Stimulated activated CD8-positive, alpha-beta memory T cell treated with anti-CD3 and anti-CD28 coated beads, Interleukin-15, amount 100 ng/mL, for 1 hour (primary cell): ENCODE data around the gene ABHD4.
"Not testable (repeated sequence)": the region's sequence is repeated elsewhere in the genome, so short reads cannot be mapped to it uniquely, and the experiment has no call there.

Experiments used
- DNase-seq: peaks from one replicate; pipeline ENCODE4 v3.0.0-alpha.2; 2020; ENCODE audit warnings: low read depth

ABHD4 gene

GRCh38 chr14:22561661-22562579 lies 36.2 kb upstream of the ABHD4 start:
- no peak for DNase-seq

- no peak for DNase-seq
Observed at GRCh38 chr14:22563987-22564386, 34.1 kb upstream of the ABHD4 start.

DNA sequence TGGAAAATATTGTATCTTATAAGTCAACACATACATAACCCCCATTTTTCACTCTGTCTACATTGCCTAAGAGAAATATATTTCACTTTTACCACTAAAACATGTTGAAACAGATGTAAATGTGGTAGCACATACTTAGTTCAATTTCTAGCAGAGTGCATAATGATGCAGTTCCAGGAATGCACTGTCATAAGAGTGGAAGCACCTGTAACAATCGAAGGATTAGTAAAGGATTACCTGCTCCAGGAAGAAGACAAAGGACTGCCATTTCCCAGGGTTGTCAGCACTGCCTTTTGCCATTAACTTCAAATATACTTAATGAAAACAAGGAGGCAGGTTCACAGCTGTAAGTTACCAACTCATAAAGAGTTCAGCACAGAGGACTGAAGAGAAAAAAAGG lies 33.6 kb upstream of the ABHD4 start:
- DNase-seq: no peak

- DNase-seq: no peak
Observed at GRCh38 chr14:22565391-22565945, 32.6 kb upstream of the ABHD4 start.

- not testable (repeated sequence) for DNase-seq
Observed at GRCh38 chr14:22566266-22566665, 31.8 kb upstream of the ABHD4 start.

DNA sequence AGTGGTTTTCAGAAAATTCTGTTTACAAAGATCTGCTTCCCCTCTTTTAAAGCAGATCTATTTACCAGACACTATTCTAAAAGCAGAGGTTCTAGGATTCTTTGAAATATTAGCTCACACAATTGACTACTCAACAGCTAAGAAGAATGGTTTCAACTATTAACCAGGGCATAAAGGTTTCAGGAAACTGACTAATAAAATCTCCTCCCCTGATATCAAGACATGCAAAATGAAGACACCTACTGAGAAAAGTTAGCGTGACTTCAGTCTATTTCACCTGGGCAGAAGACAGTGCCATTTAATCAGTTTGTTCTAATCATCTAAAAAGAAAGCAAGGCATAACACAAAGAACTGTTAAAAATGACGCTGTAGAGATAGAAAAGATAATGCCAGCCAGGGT lies 31.3 kb upstream of the ABHD4 start:
- DNase-seq: no peak

GRCh38 chr14:22567437-22567836 lies 30.7 kb upstream of the ABHD4 start:
- DNase-seq: no peak

DNA sequence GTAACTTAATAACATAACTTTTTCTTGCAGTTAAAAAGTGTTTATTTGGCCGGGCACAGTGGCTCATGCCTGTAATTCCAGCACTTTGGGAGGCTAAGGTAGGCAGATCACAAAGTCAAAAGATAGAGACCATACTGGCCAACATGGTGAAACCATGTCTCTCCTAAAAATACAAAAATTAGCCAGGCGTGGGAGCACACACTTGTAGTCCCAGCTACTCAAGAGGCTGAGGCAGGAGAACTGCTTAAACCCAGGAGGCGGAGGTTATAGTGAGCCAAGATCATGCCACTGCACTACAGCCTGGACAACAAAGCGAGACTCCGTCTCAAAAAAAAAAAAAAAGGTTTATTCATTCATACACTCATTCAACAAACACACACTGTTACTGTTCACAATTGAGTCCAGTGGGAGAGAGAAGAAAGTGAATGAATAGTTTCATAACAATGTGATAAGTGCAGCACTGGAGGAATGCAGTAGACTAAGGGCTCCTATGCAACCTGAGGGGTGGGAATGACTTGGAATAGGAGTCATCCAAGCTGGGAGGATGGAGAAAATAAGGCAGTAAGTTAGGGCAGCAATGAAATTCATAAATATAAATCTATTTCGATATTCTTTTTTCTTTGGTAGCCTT lies 28.9 kb upstream of the ABHD4 start:
- no peak for DNase-seq

GRCh38 chr14:22569737-22570131 lies 28.4 kb upstream of the ABHD4 start:
- DNase-seq: no peak

DNA sequence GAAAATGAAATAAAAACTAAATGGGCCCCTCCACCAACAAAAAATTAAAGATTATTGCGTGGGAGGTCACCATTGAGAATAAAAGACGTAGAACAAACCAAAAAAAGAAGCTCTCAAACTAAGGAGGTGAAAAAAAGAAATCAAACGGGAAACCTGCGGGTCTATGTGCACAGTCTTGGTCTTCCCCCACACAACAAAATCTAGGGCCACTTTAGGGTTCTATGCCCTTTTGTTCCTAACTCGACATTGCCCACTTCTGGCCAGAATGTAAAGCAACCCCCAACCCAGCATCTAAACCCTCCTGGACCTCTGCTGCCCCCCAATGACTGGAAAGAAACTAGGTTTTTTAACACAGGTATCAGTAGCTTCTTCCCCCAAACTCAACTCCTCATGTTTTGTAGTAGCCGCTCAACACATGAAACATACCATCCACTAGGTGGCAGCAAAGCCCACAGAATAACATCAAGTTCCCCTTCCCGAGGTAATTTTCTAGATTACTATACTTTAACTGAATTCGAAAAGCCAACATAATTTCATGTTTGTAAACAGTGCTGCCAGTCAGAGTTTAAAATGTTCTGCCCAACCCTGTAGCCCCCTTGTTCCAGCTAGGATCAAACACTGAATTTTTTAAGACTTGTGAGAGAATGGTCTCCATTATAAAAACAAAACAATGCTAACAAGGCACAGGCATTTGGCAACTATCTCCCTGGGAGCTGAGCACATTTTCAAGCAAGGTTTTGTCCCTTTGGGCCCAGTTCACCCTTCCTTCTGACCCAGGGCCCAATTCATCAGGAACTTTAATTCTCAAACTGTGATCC lies 27.8 kb upstream of the ABHD4 start:
- DNase-seq: peak; percentile 65

DNA sequence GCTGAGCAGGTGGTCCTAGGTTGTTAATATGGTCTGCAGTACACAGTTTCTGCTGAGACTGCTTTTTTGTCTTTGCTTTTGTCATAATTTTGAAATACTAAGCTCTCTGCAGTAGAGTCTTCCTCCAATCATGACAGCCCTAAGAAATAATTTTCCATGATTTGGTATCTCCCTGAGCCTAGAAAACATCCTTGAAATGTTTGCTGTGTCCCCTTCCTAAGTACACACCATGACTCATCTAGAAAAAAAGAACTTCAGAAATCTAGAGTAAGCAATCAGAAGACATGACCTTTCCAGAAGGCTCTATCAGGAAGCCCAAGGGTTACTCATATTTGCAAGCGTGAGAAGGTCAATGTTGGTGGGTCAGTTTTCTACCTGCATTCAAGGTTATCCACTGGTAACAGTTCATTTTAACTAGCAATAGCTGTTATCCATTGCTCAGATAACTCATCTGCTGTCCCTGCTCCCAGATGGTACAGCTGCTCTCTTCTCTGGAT lies 25.5 kb upstream of the ABHD4 start:
- no peak for DNase-seq

GRCh38 chr14:22573804-22574203 lies 24.3 kb upstream of the ABHD4 start:
- no peak for DNase-seq

- DNase-seq: no peak
Observed at GRCh38 chr14:22577334-22577908, 20.7 kb upstream of the ABHD4 start.

DNA sequence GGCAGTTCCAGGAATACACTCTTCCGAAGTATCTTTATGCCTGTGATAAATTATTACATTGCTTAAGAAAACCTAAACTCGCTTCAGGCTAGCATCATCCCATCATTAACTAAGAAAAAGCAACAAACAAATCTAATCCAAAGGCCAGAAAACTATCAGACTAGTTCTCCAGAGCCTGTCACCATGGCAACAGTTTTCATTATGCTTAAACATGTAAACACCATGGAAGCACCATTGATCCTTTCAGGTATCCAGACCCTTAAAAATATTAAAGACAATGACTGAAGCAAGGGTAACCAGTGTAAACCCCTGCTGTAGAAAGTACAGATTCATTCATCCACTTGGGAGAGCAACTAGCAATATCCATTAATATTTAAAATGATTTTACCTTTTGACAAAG lies 18.9 kb upstream of the ABHD4 start:
- no peak for DNase-seq

DNA sequence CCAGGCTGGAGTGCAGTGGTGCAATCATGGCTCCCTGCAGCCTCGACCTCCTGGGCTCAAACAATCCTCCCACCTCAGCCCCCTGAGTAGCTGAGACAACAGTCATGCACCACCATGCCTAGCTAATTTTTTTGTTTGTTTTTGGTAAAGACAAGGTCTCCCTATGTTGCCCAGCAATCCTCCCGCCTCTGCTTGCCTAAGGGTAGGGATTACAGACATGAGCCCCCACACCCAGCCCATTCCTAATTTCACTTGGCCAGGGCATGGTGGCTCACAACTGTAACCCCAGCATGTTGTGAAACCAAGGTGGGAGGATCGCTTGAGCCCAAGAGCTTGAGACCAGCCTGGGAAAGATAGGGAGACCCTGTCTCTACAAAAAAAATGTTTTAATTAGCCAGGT lies 18.2 kb upstream of the ABHD4 start:
- no peak for DNase-seq

DNA sequence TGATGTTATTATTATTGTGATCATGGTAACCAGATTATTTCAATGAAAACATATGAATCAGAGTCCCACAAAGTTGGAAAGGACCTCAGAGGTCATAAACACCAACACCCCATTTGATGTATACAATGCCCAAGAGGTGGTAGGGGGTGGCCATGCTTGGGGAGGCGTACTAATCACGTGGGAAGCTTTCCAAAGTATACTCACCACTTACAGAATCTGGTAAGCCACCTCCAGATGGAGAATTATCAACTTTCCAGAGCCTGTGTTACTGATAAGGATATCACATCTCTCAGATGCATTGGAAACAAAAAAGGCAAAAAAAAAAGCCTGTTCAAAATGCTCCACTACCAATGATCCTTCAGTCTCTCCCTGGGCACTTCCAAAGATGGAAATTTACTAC lies 17.5 kb upstream of the ABHD4 start:
- DNase-seq: no peak

- DNase-seq: no peak
Observed at GRCh38 chr14:22583994-22584393, 14.1 kb upstream of the ABHD4 start.

DNA sequence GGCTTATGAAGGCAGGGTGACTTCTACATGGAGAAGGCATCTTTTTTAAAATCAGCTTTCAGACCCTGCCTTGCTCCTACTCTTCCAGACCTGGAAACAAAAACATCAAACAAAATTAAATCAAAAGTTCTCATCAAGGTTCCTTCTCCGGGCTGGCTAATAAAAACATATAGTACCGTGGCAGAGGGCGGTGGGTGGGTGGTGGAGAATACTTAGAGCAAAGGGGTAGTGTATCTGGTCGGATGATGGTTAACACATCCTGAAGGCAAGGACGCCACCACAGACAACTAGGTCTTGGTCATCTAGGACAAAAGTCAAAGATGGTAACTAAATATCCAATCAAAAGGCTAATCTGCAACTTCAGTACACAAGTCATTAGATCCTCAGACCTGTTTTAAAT lies 10.9 kb upstream of the ABHD4 start:
- DNase-seq: no peak

DNA sequence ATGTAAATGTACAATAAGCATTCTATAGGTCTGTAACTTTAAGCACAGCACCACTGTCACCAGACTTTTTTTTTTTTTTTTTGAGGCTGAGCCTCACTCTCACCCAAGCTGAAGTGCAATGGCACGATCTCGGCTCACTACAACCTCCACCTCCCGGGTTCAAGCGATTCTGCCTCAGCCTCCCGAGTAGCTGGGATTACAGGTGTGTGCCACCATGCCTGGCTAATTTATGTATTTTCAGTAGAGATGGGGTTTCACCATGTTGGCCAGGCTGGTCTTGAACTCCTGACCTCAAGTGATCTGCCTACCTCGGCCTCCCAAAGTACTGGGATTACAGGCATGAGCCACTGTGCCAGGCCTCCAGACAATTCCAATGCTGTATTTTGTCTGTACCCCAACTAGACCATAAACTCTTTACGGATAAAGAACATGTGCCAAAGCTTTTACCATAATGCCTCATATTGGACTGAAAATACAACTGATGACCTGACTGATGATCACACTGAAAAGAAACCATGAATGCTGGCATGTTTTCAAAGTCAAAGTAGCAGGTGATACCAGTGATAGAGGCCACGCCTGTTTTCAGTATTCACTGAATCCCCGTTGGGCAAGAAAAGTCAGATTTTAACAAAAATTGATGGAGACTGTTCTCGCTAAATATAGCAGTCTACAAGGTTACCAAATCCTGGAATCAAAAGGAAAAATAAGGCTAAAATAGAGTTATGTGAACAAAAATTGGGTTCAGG lies 10.2 kb upstream of the ABHD4 start:
- DNase-seq: not testable (repeated sequence)

DNA sequence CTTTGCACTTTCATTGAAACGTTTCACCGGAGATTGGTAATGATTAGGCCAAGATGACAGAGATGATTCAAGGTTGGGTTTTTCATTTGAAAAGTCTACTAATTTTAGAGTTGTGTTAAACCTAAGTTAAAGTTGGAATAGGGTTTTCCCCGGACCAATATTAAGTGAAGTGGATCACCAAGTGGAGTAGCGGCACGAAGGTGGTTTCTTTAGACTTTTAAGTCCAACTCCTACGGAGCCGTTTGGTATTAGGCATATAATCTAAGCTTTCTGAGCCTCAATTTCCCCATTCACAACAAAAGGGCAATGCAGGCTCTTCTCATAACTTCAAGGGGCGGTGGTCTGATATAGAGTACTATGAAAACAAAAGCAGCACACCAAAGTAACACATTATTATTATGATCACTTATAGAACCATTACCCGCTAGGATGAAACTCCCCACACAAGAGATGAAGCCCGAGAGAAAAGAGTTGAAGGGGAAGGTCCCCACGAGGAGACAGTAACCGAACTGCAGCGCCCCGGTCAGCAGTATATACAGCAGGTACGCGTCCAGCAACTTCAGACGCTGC lies 9.5 kb upstream of the ABHD4 start:
- DNase-seq: no peak
